Stimulated activated CD4-positive, alpha-beta T cell treated with anti-CD3 and anti-CD28 coated beads, Interleukin-15, amount 100 ng/mL, for 24 hours (primary cell): ENCODE data around the gene RARB.

Experiments used
- DNase-seq: peaks from one replicate; pipeline ENCODE4 v3.0.0-alpha.2; 2020

RARB gene

GRCh38 chr3:25448750-25449692 lies 21.0 kb downstream of the RARB start:
- DNase-seq: no peak

- DNase-seq: no peak
Observed at GRCh38 chr3:25449857-25450256, 21.8 kb downstream of the RARB start.

- no peak for DNase-seq
Observed at GRCh38 chr3:25452192-25452591, 24.1 kb downstream of the RARB start.

- no peak for DNase-seq
Observed at GRCh38 chr3:25452740-25453139, 24.7 kb downstream of the RARB start.

GRCh38 chr3:25453619-25454004 lies 25.5 kb downstream of the RARB start:
- DNase-seq: no peak

GRCh38 chr3:25454005-25454927 lies 26.2 kb downstream of the RARB start:
- no peak for DNase-seq

GRCh38 chr3:25455441-25456132 lies 27.5 kb downstream of the RARB start:
- DNase-seq: no peak

- no peak for DNase-seq
Observed at GRCh38 chr3:25456723-25457670, 28.9 kb downstream of the RARB start.

- no peak for DNase-seq
Observed at GRCh38 chr3:25457671-25458419, 29.8 kb downstream of the RARB start.

- DNase-seq: no peak
Observed at GRCh38 chr3:25458420-25458814, 30.4 kb downstream of the RARB start.

GRCh38 chr3:25460751-25461150 lies 32.7 kb downstream of the RARB start:
- DNase-seq: no peak

GRCh38 chr3:25461946-25462345 lies 33.9 kb downstream of the RARB start:
- no peak for DNase-seq

- no peak for DNase-seq
Observed at GRCh38 chr3:25462495-25462894, 34.4 kb downstream of the RARB start.

- DNase-seq: no peak
Observed at GRCh38 chr3:25463836-25464418, 35.9 kb downstream of the RARB start.

- no peak for DNase-seq
Observed at GRCh38 chr3:25465266-25465860, 37.3 kb downstream of the RARB start.

- no peak for DNase-seq
Observed at GRCh38 chr3:25468866-25469319, 40.8 kb downstream of the RARB start.

- DNase-seq: no peak
Observed at GRCh38 chr3:25469558-25469957, 41.5 kb downstream of the RARB start.

GRCh38 chr3:25471081-25471768 lies 43.2 kb downstream of the RARB start:
- no peak for DNase-seq

GRCh38 chr3:25472153-25472552 lies 44.1 kb downstream of the RARB start:
- no peak for DNase-seq

GRCh38 chr3:25472731-25473130 lies 44.7 kb downstream of the RARB start:
- DNase-seq: no peak
